Left lobe of liver (tissue), 2 donors: Measurements from ENCODE around the gene CDKN1C. TPM values are rescaled to one million over a fixed set of nuclear protein-coding genes. Genes with fewer than 3 reads are reported as not detected.

ENCODE experiments used
- ATAC-seq: fragments of 200-7000 bp; cut with Tn5 transposase; one replicate; pipeline ENCODE4 v1.9.1; 2020; ENCODE audit warnings: mild to moderate bottlenecking, moderate library complexity
- DNase-seq: peaks from one replicate; pipeline ENCODE4 v3.0.0-alpha.2; 2020; ENCODE audit warnings: low spot score
- total RNA-seq: library from RNA; stranded (reverse); gene quantifications from one replicate; pipeline ENCODE4 v1.2.1, GENCODE V29; 2021
- donor health status: DM: no; HTN: no; CAD: no; lungs with moderate emphysema.
- donor health status: DM: no; HTN: yes; CAD: no.

Gene CDKN1C
- total RNA-seq, 1 donor from 2014 or later = 8.4 TPM

- DNase-seq (no peak), ATAC-seq (no peak)
Observed at GRCh38 chr11:2870969-2871680, 14.4 kb downstream of the CDKN1C start.

GRCh38 chr11:2870460-2870859, 15.1 kb downstream of the CDKN1C start:
- no peak for DNase-seq
- ATAC-seq = no peak

GRCh38 chr11:2869561-2870427, 15.8 kb downstream of the CDKN1C start:
- DNase-seq (no peak), ATAC-seq (no peak)

GRCh38 chr11:2869134-2869526, 16.4 kb downstream of the CDKN1C start:
- DNase-seq (no peak), ATAC-seq (no peak)

- ATAC-seq (no peak), DNase-seq (no peak)
Observed at GRCh38 chr11:2868506-2869133, 17.0 kb downstream of the CDKN1C start.

- no peak for DNase-seq
- ATAC-seq = no peak
Observed at GRCh38 chr11:2867722-2868505, 17.7 kb downstream of the CDKN1C start.

- DNase-seq (no peak), ATAC-seq (no peak)
Observed at GRCh38 chr11:2867142-2867541, 18.4 kb downstream of the CDKN1C start.

GRCh38 chr11:2865922-2866577, 19.5 kb downstream of the CDKN1C start:
- no peak for DNase-seq
- no peak for ATAC-seq

GRCh38 chr11:2864901-2865300, 20.7 kb downstream of the CDKN1C start:
- no peak for ATAC-seq
- no peak for DNase-seq

GRCh38 chr11:2863276-2863618, 22.3 kb downstream of the CDKN1C start:
- ATAC-seq = no peak
- no peak for DNase-seq

GRCh38 chr11:2862395-2863275, 22.9 kb downstream of the CDKN1C start:
- no peak for DNase-seq

GRCh38 chr11:2860636-2861035, 24.9 kb downstream of the CDKN1C start:
- ATAC-seq (peak; percentile 77), DNase-seq (no peak)

More at GRCh38 chr11:2862395-2863275, 22.9 kb downstream of the CDKN1C start:
- ATAC-seq = no peak

- no peak for ATAC-seq
Observed at GRCh38 chr11:2859699-2860037, 25.9 kb downstream of the CDKN1C start.

GRCh38 chr11:2858995-2859698, 26.4 kb downstream of the CDKN1C start:
- DNase-seq = no peak

More at GRCh38 chr11:2859699-2860037, 25.9 kb downstream of the CDKN1C start:
- no peak for DNase-seq

GRCh38 chr11:2857918-2858317, 27.7 kb downstream of the CDKN1C start:
- DNase-seq (no peak), ATAC-seq (no peak)

More at GRCh38 chr11:2858995-2859698, 26.4 kb downstream of the CDKN1C start:
- no peak for ATAC-seq

GRCh38 chr11:2857276-2857675, 28.3 kb downstream of the CDKN1C start:
- ATAC-seq (no peak), DNase-seq (no peak)

- no peak for DNase-seq
- no peak for ATAC-seq
Observed at GRCh38 chr11:2855162-2855561, 30.4 kb downstream of the CDKN1C start.

- ATAC-seq (no peak), DNase-seq (no peak)
Observed at GRCh38 chr11:2853997-2854560, 31.5 kb downstream of the CDKN1C start.

- DNase-seq (no peak), ATAC-seq (no peak)
Observed at GRCh38 chr11:2853401-2853800, 32.2 kb downstream of the CDKN1C start.
